Urinary bladder (tissue), 4 donors: ENCODE data around the gene SHF. TPM values are rescaled to one million over a fixed set of nuclear protein-coding genes. Genes with fewer than 3 reads are reported as not detected.

Experiments used
- DNase-seq: peaks from one replicate; pipeline ENCODE4 v3.0.0-alpha.2; 2015; ENCODE audit errors: extremely low spot score
- H3K27ac ChIP-seq: one replicate; pipeline ENCODE4 v1.5.1; 2013; ENCODE audit warnings: low read depth, mild to moderate bottlenecking, moderate library complexity
- H3K36me3 ChIP-seq: one replicate; pipeline ENCODE4 v1.6.1; 2013; ENCODE audit warnings: mild to moderate bottlenecking, moderate library complexity; ENCODE audit not compliant: insufficient read depth
- H3K4me1 ChIP-seq: one replicate; pipeline ENCODE4 v1.6.1; 2013; ENCODE audit warnings: mild to moderate bottlenecking, moderate library complexity; ENCODE audit not compliant: insufficient read depth
- H3K4me3 ChIP-seq: one replicate; pipeline ENCODE4 v1.5.1; 2013; ENCODE audit warnings: low read depth, low read length
- WGBS: extraction: QIAGEN DNeasy Blood & Tissue Kit; methylation state at CpG from one replicate; pipeline ENCODE4 v1.1.7; 2013; 5-methylcytosine and 5-hydroxymethylcytosine counted together
- polyA plus RNA-seq: library from polyadenylated mRNA; stranded (reverse); fragments of 200-250 nt; gene quantifications from one replicate; pipeline ENCODE4 v1.2.3, GENCODE V29; 2013
- total RNA-seq: library from RNA; depleted of rRNA; stranded (reverse); fragments of >200 nt; gene quantifications from one replicate; pipeline ENCODE4 v1.2.3, GENCODE V29; 2014
- donor health status: healthy with polysubstance abuse.
- donor health status: healthy.

Gene SHF
- total and polyA plus RNA-seq, 2 donors = 11.4 to 13.4 TPM

DNA sequence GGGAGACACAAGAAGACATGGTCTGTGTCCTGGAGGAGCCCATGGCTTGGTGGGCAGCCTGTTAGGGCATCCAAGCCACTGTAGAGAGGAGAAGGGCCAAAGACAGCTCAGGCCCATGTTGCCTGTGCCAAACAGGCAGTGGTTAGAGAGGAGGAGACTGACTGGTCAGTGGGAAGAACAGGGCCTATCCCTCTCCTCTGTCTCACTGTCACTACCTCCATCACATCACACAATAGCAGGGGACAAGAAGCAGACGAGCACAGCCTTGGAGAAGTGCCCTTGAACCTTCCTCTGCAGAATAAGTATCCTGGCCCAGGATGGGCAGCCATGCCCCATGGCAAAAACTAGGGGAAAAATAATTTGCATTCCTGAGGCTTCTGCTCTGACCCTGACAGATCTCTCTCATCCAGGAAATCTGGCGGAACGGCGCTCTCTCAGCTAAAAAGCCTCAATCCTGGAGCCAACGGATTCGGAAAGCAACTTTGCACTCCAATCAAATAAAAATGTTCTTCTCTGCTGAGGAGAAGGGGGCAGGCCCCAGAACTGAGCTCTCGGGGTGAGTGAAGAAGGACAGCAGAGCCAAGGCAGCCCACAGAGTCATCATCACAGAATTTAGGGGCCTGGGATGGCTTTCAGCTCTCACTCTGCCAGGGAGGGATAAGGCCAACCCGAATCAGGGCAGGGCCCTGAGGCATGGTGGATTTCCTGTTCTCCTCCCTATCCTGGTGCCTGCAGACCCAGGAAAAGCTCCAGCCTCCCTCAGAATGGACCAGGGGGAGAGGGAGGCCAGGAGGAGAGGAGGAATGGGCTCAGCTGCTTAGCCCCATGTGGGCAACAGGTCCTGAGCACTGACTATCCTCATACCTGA lies 1.6 kb downstream of the SHF start:
- H3K4me3 ChIP-seq = no peak overlapping the region
- no peak overlapping the region for H3K27ac ChIP-seq
- WGBS = 46% methylated on average over 8 of the region's 8 CpGs
- no peaks in the 10 kb centered on the region for H3K36me3 ChIP-seq
- no peaks in the 10 kb centered on the region for H3K4me1 ChIP-seq
- no peak for DNase-seq

DNA sequence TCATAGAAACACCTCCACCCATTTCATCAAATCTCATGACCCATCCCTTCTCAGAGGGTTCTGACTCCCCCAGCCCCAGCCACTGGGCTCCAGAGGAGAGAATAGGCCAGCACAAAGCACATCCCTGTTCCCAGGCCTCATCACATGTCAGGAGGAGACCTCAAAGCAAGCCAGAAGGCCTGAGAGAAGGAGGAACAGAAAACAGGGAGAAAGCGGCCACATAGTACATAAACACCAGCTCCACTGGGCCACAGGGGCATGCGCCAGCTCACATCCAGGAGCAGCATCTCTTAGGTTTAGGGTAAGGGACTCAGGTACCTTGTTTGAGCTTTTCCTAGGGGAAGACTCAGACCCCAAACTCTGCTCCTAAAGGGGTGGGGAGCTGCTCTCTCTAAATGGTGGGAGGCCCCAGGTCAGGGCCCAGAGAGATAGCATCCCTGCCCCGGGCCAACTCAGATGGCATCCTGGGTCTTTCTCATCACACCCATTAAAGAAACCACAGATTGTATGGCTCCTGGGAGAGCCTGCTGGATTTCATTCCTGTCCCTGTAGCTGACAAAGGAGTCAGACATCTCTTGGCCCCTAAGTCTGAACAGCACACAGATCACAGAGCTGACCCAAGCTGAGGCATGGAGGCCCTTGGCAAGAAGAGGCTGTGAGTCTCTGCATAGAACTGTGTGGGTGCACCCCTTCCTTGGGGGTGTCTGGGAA lies 2.5 kb downstream of the SHF start:
- no peak overlapping the region for H3K27ac ChIP-seq
- H3K4me3 ChIP-seq = no peak overlapping the region
- 90% methylated on average over 3 of the region's 3 CpGs for WGBS
- H3K4me1 ChIP-seq = no peaks in the 10 kb centered on the region
- DNase-seq = no peak
- no peaks in the 10 kb centered on the region for H3K36me3 ChIP-seq

- H3K27ac ChIP-seq = no peak overlapping the region
- H3K4me1 ChIP-seq = no peaks in the 10 kb centered on the region
- WGBS = 85% methylated on average over 9 of the region's 9 CpGs
- no peak overlapping the region for H3K4me3 ChIP-seq
- H3K36me3 ChIP-seq = no peaks in the 10 kb centered on the region
- DNase-seq = no peak
These were observed 3.2 kb downstream of the SHF start for GRCh38 chr15:45184562-45185041.

- no peak overlapping the region for H3K27ac ChIP-seq
- WGBS = 86% methylated on average over 2 of the region's 2 CpGs
- H3K4me3 ChIP-seq = no peak overlapping the region
- DNase-seq = no peak
- H3K4me1 ChIP-seq = no peaks in the 10 kb centered on the region
- H3K36me3 ChIP-seq = no peaks in the 10 kb centered on the region
These were observed 4.3 kb downstream of the SHF start for GRCh38 chr15:45183511-45183910.

- DNase-seq = no peak
- Histone ChIP-seq H3K4me1 (no peaks in the 10 kb centered on the region), H3K4me3 (no peak overlapping the region), H3K27ac (no peak overlapping the region), H3K36me3 (no peaks in the 10 kb centered on the region)
- 38% methylated on average over 1 of the region's 1 CpG for WGBS
These were observed 4.8 kb downstream of the SHF start for GRCh38 chr15:45182996-45183395.

DNA sequence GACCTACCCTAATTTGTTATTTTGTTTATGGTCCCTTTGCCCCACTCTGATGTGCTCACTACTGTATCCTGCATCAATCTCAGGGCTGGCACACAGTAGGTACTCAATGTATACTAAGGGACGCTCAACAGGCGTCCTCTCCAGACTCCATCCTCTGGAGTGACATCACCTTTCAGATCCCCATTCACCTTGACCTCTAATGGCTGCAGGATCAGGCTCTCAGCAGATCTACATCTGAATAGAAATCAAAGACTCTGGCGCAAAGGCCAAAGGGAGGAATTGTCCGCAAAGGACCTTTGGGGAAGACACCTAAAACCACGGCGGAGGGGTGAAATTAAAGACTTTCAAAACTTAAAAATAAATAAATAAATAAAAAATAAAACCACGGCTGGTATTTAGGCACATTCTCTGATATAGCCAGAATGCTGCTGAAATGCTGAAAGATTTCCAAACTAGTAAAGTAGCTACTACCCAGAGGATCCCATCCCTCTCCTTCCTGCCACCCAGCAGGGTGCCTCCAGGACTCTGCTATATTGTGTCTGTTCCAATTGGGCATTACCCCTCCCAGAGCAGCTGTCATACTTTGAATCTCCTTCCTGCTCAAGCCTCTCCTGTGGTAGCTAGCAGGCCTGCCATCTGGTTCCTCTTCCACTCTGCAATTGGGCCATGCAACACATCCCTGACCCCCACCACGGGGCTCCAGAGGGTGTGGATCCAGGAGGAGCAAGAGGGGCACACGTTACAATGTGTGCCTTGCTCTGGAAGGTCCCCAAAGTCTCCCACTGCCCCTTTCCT lies 6.1 kb downstream of the SHF start:
- H3K36me3 ChIP-seq = no peaks in the 10 kb centered on the region
- no peak overlapping the region for H3K27ac ChIP-seq
- WGBS = 82% methylated on average over 9 of the region's 9 CpGs
- H3K4me3 ChIP-seq = no peak overlapping the region
- no peaks in the 10 kb centered on the region for H3K4me1 ChIP-seq
- DNase-seq = no peak

GRCh38 chr15:45180648-45181436 lies 6.9 kb downstream of the SHF start:
- Histone ChIP-seq H3K4me1 (no peaks in the 10 kb centered on the region), H3K27ac (no peak overlapping the region), H3K4me3 (no peak overlapping the region), H3K36me3 (no peaks in the 10 kb centered on the region)
- 85% methylated on average over 8 of the region's 8 CpGs for WGBS
- no peak for DNase-seq

- Histone ChIP-seq H3K27ac (no peak overlapping the region), H3K4me1 (no peaks in the 10 kb centered on the region), H3K36me3 (no peaks in the 10 kb centered on the region), H3K4me3 (no peak overlapping the region)
- DNase-seq = no peak
- WGBS = 89% methylated on average over 7 of the region's 7 CpGs
These were observed 7.6 kb downstream of the SHF start for GRCh38 chr15:45180201-45180600.

- Histone ChIP-seq H3K4me1 (no peaks in the 10 kb centered on the region), H3K27ac (no peak overlapping the region), H3K4me3 (no peak overlapping the region), H3K36me3 (no peaks in the 10 kb centered on the region)
- 83% methylated on average over 13 of the region's 13 CpGs for WGBS
- DNase-seq = no peak
These were observed 8.4 kb downstream of the SHF start for GRCh38 chr15:45179221-45179985.

GRCh38 chr15:45177285-45177684 lies 10.5 kb downstream of the SHF start:
- no peaks in the 10 kb centered on the region for H3K4me1 ChIP-seq
- H3K4me3 ChIP-seq = no peak overlapping the region
- no peak overlapping the region for H3K27ac ChIP-seq
- no peak for DNase-seq
- WGBS = 90% methylated on average over 3 of the region's 3 CpGs
- H3K36me3 ChIP-seq = no peaks in the 10 kb centered on the region

- Histone ChIP-seq H3K36me3 (no peaks in the 10 kb centered on the region), H3K4me3 (no peak overlapping the region), H3K27ac (no peak overlapping the region), H3K4me1 (no peaks in the 10 kb centered on the region)
- 91% methylated on average over 2 of the region's 2 CpGs for WGBS
- no peak for DNase-seq
These were observed 13.2 kb downstream of the SHF start for GRCh38 chr15:45174577-45174976.

DNA sequence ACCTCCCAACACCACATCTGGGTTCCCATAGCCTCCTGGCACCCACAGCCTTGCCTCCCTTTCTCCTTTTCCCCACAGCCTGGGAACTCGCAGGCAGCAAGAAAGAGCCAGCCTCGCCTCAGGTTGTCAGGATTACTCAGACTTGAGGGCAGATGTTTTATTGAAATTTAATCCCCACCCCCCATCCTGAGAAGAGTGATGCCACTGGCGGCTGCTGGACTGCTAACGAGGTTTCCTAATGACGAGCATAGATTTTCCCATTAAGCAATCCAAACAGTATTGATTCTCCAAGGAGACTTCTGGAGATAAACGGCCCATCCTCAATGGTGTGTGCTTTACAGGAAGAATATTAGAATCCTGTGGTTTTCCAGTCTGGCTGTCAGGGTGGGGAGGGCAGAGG lies 13.7 kb downstream of the SHF start:
- DNase-seq = no peak
- Histone ChIP-seq H3K27ac (no peak overlapping the region), H3K36me3 (no peaks in the 10 kb centered on the region), H3K4me1 (no peaks in the 10 kb centered on the region), H3K4me3 (no peak overlapping the region)
- 90% methylated on average over 6 of the region's 6 CpGs for WGBS
